Measurements from ENCODE around the gene SETDB2. TPM values are rescaled to one million over a fixed set of nuclear protein-coding genes. Genes with fewer than 3 reads are reported as not detected.

The SETDB2 gene
- total and polyA plus RNA-seq, 4 donors: 1.9 to 6.2 (median 4.9) TPM

DNA sequence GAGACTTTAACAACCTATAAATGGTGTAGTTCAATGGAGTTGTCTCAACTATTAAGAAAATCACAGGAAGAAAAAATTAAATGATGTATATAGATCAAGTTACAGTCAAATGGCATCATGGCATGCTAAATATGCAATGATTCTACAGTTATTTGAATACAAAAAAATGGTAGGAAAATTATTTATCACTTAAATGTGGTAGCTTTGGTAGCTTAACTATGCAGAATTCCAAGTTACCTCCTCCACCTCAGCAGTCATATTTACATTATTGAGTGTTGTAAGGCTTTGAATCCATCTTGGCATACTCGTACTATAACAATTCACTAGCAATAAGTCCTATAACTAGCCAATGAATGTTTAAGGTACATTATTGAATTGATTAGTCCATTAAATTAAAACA is 37.0 kb upstream of the SETDB2 start:
- no peaks in the 10 kb centered on the region for H3K9me3 ChIP-seq (ENCODE audit: control insufficient read depth in 4 of 4, low read length in 3 of 4)
- no peak for TF ChIP-seq GABPA (IDR thresholded peaks at IDR 0.05 in 1 of 2, conservative IDR thresholded peaks at IDR 0.05 in 1 of 2)
- TF ChIP-seq, protein P1, sequence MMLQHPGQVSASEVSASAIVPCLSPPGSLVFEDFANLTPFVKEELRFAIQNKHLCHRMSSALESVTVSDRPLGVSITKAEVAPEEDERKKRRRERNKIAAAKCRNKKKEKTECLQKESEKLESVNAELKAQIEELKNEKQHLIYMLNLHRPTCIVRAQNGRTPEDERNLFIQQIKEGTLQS (IDR thresholded peaks at IDR 0.05): no peak
- no peak for TF ChIP-seq HNF4G (IDR thresholded peaks at IDR 0.05)
- H3K9ac ChIP-seq (ENCODE audit: low read depth in 1 of 2, low read length in 2 of 2): no peak overlapping the region
- no peaks in the 10 kb centered on the region for H3K4me1 ChIP-seq (ENCODE audit: control insufficient read depth in 4 of 4, insufficient read depth in 4 of 4, low read length in 3 of 4)
- H3K27me3 ChIP-seq (ENCODE audit: control insufficient read depth in 4 of 4, insufficient read depth in 4 of 4, low read length in 3 of 4): no peaks in the 10 kb centered on the region
- no peak for DNase-seq (ENCODE audit: low spot score)
- WGBS: 99% methylated on average over 1 of the region's 1 CpG
- no peak overlapping the region for H3K27ac ChIP-seq (ENCODE audit: low read depth in 1 of 2, low read length in 2 of 2)
- H3K4me3 ChIP-seq (ENCODE audit: low read depth in 1 of 3, low read length in 3 of 3): no peak overlapping the region
- peaks cover 0 to 1% (median 0%) of the 10 kb centered on the region in 4 donors for H3K36me3 ChIP-seq (ENCODE audit: control insufficient read depth in 4 of 4, insufficient read depth in 3 of 4, low read depth in 1 of 4, low read length in 3 of 4)

DNA sequence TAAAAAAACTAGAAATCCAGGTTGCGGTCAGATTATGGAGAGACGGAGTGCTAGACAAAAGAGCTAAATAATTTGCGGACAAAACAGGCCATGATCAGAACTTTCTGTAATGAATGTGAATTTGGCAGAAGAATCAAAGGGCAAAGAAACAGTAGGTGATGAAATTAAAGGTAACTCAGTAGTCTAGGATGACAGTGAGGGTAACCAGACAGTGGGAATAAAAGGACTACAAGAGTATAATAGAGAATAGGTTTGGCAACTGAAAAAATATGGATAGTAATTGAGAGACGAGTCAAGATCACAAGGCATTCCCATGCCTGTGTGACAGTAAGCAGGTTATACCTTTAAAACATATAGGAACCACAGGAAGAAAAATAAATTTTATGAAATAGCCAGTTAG is 36.1 kb upstream of the SETDB2 start:
- Histone ChIP-seq H3K9me3 (ENCODE audit: control insufficient read depth in 4 of 4, low read length in 3 of 4) (no peaks in the 10 kb centered on the region), H3K36me3 (ENCODE audit: control insufficient read depth in 4 of 4, insufficient read depth in 3 of 4, low read depth in 1 of 4, low read length in 3 of 4) (peaks cover 0 to 1% (median 0%) of the 10 kb centered on the region in 4 donors), H3K4me1 (ENCODE audit: control insufficient read depth in 4 of 4, insufficient read depth in 4 of 4, low read length in 3 of 4) (no peaks in the 10 kb centered on the region), H3K4me3 (ENCODE audit: low read depth in 1 of 3, low read length in 3 of 3) (no peak overlapping the region), H3K27ac (ENCODE audit: low read depth in 1 of 2, low read length in 2 of 2) (no peak overlapping the region), H3K9ac (ENCODE audit: low read depth in 1 of 2, low read length in 2 of 2) (no peak overlapping the region), H3K27me3 (ENCODE audit: control insufficient read depth in 4 of 4, insufficient read depth in 4 of 4, low read length in 3 of 4) (no peaks in the 10 kb centered on the region)
- no peak for DNase-seq (ENCODE audit: low spot score)
- TF ChIP-seq GABPA (IDR thresholded peaks at IDR 0.05 in 1 of 2, conservative IDR thresholded peaks at IDR 0.05 in 1 of 2): no peak
- no peak for TF ChIP-seq RAD21 (IDR thresholded peaks at IDR 0.05)
- TF ChIP-seq, protein P2, sequence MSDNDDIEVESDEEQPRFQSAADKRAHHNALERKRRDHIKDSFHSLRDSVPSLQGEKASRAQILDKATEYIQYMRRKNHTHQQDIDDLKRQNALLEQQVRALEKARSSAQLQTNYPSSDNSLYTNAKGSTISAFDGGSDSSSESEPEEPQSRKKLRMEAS (IDR thresholded peaks at IDR 0.05): no peak
- TF ChIP-seq RXRA (IDR thresholded peaks at IDR 0.05): no peak
- TF ChIP-seq, protein P3, sequence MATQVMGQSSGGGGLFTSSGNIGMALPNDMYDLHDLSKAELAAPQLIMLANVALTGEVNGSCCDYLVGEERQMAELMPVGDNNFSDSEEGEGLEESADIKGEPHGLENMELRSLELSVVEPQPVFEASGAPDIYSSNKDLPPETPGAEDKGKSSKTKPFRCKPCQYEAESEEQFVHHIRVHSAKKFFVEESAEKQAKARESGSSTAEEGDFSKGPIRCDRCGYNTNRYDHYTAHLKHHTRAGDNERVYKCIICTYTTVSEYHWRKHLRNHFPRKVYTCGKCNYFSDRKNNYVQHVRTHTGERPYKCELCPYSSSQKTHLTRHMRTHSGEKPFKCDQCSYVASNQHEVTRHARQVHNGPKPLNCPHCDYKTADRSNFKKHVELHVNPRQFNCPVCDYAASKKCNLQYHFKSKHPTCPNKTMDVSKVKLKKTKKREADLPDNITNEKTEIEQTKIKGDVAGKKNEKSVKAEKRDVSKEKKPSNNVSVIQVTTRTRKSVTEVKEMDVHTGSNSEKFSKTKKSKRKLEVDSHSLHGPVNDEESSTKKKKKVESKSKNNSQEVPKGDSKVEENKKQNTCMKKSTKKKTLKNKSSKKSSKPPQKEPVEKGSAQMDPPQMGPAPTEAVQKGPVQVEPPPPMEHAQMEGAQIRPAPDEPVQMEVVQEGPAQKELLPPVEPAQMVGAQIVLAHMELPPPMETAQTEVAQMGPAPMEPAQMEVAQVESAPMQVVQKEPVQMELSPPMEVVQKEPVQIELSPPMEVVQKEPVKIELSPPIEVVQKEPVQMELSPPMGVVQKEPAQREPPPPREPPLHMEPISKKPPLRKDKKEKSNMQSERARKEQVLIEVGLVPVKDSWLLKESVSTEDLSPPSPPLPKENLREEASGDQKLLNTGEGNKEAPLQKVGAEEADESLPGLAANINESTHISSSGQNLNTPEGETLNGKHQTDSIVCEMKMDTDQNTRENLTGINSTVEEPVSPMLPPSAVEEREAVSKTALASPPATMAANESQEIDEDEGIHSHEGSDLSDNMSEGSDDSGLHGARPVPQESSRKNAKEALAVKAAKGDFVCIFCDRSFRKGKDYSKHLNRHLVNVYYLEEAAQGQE (IDR thresholded peaks at IDR 0.05): no peak
- TF ChIP-seq EGR1 (IDR thresholded peaks at IDR 0.05; ENCODE audit: low read depth in 2 of 2): no peak
- TF ChIP-seq JUND (IDR thresholded peaks at IDR 0.05): no peak
- TF ChIP-seq YY1 (IDR thresholded peaks at IDR 0.05): no peak
- TF ChIP-seq, protein P1 (IDR thresholded peaks at IDR 0.05): no peak
- no peak for TF ChIP-seq FOXA2 (IDR thresholded peaks at IDR 0.05)
- no peak for TF ChIP-seq TAF1 (conservative IDR thresholded peaks at IDR 0.05)
- TF ChIP-seq, protein P4, sequence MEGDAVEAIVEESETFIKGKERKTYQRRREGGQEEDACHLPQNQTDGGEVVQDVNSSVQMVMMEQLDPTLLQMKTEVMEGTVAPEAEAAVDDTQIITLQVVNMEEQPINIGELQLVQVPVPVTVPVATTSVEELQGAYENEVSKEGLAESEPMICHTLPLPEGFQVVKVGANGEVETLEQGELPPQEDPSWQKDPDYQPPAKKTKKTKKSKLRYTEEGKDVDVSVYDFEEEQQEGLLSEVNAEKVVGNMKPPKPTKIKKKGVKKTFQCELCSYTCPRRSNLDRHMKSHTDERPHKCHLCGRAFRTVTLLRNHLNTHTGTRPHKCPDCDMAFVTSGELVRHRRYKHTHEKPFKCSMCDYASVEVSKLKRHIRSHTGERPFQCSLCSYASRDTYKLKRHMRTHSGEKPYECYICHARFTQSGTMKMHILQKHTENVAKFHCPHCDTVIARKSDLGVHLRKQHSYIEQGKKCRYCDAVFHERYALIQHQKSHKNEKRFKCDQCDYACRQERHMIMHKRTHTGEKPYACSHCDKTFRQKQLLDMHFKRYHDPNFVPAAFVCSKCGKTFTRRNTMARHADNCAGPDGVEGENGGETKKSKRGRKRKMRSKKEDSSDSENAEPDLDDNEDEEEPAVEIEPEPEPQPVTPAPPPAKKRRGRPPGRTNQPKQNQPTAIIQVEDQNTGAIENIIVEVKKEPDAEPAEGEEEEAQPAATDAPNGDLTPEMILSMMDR (IDR thresholded peaks at IDR 0.05; ENCODE audit: low read depth, low read length, missing input control): no peak
- TF ChIP-seq NR2F2 (IDR thresholded peaks at IDR 0.05): no peak
- no peak for TF ChIP-seq SP1 (IDR thresholded peaks at IDR 0.05)
- 84% methylated on average over 4 of the region's 4 CpGs for WGBS

Data from liver (tissue), 9 donors.